Stimulated activated CD8-positive, alpha-beta memory T cell treated with anti-CD3 and anti-CD28 coated beads, Interleukin-15, amount 100 ng/mL, for 48 hours (primary cell): ENCODE results near the gene E2F3.

Experiments
- DNase-seq, 2 donors: peaks; one replicate each; pipeline ENCODE4 v3.0.0-alpha.2; 2020; ENCODE audit warnings: low read depth in 2 of 2

E2F3 gene

DNA sequence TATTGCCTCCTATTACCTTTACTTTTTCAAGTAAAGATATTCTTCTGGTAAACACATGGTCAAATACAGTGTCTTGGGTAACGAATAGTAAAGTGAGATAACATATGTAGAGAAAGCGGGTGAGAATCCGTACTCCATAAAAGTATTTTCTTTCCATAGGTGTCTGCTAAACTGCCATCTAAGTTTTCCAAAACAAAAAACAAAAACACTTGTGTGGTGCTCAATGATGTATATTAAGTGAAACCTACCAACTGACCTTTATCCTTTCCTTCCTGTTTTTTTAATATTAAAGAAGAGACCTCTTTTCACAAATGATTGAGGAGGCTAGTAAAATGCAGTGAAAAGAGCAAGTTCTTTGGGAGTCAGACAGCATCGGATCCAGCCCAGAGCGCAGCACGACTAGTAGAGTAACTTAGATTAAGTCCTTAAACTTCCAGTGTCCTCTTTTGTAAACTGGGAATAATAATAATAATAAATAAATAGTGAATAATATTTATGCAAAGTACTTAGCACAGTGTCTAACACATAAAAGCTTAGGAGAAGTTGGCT, 132.1 kb downstream of the E2F3 start:
- no peak for DNase-seq

DNA sequence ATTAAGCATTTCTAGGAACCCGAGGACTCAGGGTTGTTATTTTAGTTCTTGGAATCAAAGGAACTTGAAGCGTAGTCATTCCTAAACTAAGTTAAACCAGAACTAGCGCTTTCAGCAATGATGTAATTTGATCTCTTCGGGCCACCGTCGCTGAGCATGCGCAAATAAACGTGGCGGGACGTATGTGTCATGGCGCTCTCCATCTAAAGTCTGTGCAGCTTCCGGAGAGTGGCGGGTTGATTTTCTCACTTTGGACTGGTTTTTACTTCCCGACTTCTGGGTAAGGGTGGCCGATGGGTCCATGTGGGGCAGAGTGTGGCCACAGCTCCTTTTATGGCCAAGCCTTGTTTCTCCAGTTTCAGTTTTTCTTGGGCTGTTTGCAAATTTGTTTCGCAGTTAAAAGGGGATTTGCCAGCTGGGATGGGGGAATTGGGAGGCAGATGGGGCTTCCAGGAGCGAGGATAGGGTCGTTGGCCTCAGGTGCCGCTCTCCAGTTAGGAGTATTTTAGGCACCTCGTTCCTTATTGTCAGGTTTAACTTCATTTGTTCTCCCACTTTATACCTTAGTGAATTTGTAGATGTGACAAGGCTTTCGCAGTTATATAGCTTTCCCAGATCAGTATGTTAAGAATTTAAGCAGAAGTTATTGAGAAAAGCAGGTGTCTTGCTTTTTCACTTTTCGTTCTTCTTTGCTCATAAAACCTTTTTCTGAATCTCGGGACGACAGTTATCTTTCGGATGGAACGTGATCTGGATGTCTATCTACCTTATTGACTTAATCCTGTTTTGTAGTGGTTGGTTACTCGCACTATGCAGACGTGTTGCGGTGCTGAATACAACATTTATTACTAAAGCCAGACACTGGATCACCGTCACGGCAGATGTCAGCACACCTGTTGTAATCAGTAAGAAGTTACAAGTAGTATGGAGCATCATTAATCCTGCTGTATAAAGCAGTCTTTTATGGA, 132.9 kb downstream of the E2F3 start, which contains the start of gene CDKAL1:
TSS of gene CDKAL1 (plus strand) at position 163 of the 968 bp plus-strand sequence. CDS start 11,894 bp downstream, outside the sequence.
- DNase-seq, result peak; percentile 76 to 84

DNA sequence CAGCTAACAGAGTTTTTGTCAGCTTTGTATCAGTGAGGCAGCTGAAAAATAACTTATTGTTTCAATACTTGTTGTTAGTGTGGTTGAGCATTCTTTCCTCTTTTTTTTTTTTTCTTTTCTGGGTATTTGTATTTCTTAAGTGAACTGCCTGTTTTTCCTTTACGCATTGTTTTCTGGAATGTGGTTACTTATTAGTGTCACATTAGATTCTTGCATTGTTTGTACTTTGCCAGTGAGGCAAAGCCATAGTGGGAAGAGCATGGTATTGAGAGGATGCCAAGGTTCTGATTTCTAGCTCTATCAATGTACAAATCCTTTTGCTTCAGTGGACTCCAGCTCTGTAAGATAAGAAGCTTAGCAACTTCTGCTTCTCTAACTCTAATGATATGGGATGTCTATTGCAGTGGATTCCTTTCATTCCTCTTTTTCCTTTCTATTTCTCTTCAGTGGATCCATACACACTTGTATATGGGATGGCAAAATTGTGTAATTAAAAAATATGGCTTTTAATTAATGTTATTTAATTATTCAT, 136.5 kb downstream of the E2F3 start:
- no peak for DNase-seq

DNA sequence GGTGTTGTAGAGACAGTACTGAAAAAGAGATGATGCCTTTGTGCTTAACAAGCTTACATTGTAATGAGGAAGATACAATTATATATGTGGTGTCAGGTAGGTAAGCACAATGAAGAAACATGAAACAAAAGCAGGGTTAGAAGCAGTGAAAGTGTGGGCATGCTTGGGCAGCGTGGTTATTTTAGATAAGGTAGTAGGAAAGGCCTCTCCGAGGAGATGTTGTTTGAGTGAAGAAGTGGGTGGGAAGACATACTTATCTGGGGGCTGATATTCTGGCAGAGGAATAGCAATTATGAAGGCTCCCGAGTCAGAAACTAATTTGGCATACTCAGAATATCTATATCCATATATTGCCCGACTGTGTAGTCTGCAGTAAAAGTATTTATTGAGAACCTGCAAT, 137.2 kb downstream of the E2F3 start:
- no peak for DNase-seq

DNA sequence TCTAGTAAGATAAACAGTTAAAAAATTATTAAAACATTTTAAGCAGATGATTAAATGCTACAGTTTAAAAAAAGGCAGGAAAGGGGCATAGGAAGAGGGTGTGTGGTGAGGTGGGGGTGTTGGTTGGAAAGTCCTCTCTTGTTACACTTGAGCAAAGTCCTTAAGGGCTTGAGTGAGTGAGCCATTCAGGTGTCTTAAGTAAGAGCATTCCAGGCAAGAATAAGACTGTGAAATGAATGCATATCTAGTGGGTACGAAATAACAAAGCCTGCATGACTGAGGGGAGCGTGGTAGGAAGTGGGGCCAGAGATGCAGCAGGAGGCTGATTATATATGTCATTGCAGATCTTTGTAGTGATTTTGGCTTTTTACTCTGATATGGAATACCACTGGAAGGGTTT, 137.7 kb downstream of the E2F3 start:
- DNase-seq, result no peak

DNA sequence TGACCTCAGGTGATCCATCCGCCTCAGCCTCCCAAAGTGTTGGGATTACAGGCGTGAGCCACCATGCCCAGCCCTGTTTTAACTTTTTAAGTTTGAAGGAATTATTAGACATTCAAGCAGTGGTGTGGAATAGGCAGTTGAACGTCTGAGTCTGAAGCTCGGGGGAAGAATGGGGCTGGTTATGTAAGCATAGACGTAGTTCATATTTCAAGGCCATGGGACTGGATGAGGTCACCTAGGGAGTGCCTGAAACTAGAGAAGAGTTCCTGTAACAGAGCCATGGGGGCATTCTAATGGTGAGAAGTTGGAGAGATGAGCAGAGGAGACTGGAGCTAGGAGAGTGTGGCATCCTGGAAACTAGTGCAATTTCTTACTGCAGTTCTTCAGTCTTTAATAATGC, 139.0 kb downstream of the E2F3 start:
- no peak for DNase-seq

DNA sequence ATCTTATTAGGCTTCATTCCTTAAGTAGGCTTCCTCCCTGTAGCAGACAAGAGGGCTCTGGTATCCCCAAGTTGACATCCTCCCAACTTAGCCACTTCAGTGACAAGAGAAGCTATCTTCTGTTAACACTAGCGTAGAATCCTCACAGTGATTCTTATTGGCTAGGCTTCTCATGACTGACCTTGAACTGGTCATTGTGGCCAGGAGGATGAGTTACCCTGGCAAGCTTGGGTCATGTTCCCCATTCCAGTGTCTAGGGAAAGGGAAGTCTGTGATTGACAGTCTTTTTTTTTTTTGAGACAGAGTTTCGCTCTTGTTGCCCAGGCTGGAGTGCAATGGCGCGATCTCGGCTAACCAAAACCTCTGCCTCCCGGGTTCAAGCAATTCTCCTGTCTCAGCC, 139.7 kb downstream of the E2F3 start:
- no peak for DNase-seq

DNA sequence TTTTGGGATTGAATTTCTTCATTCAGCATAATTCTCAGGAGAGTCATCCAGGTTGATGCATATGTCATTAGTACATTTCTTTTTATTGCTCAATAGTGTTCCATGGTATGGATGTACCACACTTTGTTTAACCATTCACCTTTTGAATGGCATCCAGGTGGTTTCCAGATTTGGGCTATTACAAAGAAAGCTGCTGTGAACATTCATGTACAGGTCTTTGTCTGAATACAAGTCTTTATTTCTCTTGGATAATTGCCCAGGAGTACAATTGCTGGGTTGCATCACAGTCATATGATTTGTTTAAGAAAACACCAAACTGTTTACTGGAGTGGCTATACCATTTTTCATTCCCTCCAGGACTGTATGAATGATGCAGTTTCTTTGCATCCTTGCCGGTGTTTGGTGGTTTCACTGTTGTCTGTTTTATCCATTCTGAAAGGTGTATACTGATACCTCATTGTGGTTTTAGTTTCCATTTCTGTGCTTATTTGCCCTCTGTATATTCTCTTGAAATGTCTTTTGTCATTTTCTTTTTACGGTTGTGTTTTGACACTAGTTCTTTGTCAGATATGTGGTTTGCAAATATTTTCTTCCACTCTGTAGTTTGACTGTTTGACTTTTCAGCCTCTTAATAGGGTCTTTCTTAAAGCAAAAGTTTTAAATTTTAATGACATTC, 141.4 kb downstream of the E2F3 start:
- DNase-seq, result no peak
